ENCODE data around the gene R3HDM1.
"Not testable (repeated sequence)": the region's sequence is repeated elsewhere in the genome, so short reads cannot be mapped to it uniquely, and the experiment has no call there.

Gene R3HDM1

GRCh38 chr2:135617501-135618015 is 86.3 kb downstream of the R3HDM1 start:
- TF ChIP-seq CTCF (IDR thresholded peaks at IDR 0.05; ENCODE audit: low read depth, low read length): no peak
- no peak overlapping the region for H3K4me3 ChIP-seq (ENCODE audit: low read depth, low read length)

DNA sequence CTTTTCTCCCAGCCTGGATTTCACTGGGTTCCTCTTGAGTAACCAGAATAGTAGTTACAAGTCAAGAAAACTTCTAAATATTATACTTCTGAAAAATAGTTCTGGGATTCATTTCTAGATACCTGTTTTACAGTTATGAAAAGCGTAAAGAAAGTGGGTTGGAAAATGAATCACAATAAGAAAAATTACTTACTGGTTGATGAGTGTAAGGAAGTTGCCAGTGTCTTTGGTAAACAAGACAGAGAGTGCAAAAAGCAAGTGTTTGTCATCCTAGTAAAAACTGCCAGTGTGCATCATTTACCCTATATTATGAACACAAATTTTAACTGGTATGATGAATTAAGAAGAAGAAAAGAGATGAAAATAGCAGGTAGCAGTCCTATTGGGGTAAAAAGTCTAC is 88.9 kb downstream of the R3HDM1 start:
- TF ChIP-seq CTCF (IDR thresholded peaks at IDR 0.05; ENCODE audit: low read depth, low read length): no peak
- no peak overlapping the region for H3K4me3 ChIP-seq (ENCODE audit: low read depth, low read length)

DNA sequence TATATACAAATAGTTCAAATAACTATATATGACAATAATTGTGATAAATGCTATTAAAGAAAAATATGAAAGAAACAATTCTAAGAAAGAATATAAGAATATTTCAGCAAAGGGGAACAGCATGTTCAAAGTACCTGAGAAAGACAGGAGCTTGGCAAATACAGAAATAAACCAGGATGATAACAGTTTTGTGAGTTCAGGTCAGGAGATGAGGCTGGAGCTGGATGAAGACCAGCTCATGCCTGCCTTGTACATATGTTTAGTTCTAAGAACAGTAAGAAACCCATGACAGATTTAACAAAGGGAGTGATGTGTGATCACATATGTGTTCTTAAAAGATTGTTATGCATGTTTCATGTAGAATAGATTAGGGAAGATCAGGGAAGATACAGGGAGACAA is 98.2 kb downstream of the R3HDM1 start:
- no peak for TF ChIP-seq CTCF (IDR thresholded peaks at IDR 0.05; ENCODE audit: low read depth, low read length)

GRCh38 chr2:135630034-135630433 is 98.8 kb downstream of the R3HDM1 start:
- not testable (repeated sequence) for H3K4me3 ChIP-seq (ENCODE audit: low read depth, low read length)

More for the DNA sequence above, 98.2 kb downstream of the R3HDM1 start:
- no peak overlapping the region for H3K4me3 ChIP-seq (ENCODE audit: low read depth, low read length)

GRCh38 chr2:135630488-135630887 is 99.2 kb downstream of the R3HDM1 start:
- no peak for TF ChIP-seq CTCF (IDR thresholded peaks at IDR 0.05; ENCODE audit: low read depth, low read length)
- no peak overlapping the region for H3K4me3 ChIP-seq (ENCODE audit: low read depth, low read length)

DNA sequence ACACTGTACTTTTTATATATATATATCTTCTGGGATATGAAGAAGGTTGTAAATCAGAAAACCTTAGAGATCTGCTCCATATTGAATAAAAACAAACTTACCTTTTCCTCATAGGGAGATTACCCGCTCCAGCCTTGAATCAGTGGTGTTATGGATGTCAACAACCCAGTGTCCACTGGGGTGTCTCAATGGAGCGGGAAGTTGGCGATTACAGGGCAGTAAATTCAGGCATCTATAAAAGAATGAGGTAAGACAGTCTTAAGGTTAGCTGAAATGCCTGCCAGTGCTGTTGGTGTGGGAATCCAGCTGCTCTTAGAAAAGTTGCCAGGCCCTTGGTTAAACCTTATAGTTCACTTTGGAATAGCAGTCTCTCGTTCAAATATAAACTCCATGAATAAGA is 102.3 kb downstream of the R3HDM1 start:
- TF ChIP-seq CTCF (IDR thresholded peaks at IDR 0.05; ENCODE audit: low read depth, low read length): no peak
- no peak overlapping the region for H3K4me3 ChIP-seq (ENCODE audit: low read depth, low read length)

GRCh38 chr2:135635212-135635835 is 104.0 kb downstream of the R3HDM1 start:
- no peak for TF ChIP-seq CTCF (IDR thresholded peaks at IDR 0.05; ENCODE audit: low read depth, low read length)
- H3K4me3 ChIP-seq (ENCODE audit: low read depth, low read length): no peak overlapping the region

- no peak overlapping the region for H3K4me3 ChIP-seq (ENCODE audit: low read depth, low read length)
- no peak for TF ChIP-seq CTCF (IDR thresholded peaks at IDR 0.05; ENCODE audit: low read depth, low read length)
Measured at GRCh38 chr2:135636982-135637381, 105.7 kb downstream of the R3HDM1 start.

All from WI38 (cell line).